Measurements from ENCODE around the gene BAIAP2. TPM values are rescaled to one million over a fixed set of nuclear protein-coding genes. Genes with fewer than 3 reads are reported as not detected.

BAIAP2 gene
- polyA plus RNA-seq, 2 of the 4 experiments (the other 2 are of a cell fraction), result 7.1 to 27.5 TPM

GRCh38 chr17:81037026-81037797 lies 2.3 kb downstream of the BAIAP2 start:
- no peak for TF ChIP-seq REST (IDR thresholded peaks at IDR 0.05)
- TF ChIP-seq TFCP2L1 (CRISPR knock-in tag; IDR thresholded peaks at IDR 0.05), result no peak
- CTCF ChIA-PET, result interaction anchor here (1.0 to 37.9 kb wide), 7 partner anchors 8 to 84 kb away, joined by 3 to 880 read pairs (median 4); no protein-coding TSS in a partner anchor
- peaks cover 33% of the 10 kb centered on the region for H3K4me1 ChIP-seq
- WGBS (ENCODE audit: missing lambda C conversion rate), result 91% methylated on average over 28 of the region's 28 CpGs
- POLR2A ChIA-PET, result no interaction called here
- no peak overlapping the region for H3K4me3 ChIP-seq
- no peak overlapping the region for H3K27ac ChIP-seq
- no peaks in the 10 kb centered on the region for H3K9me3 ChIP-seq
- no peak overlapping the region for H3K4me2 ChIP-seq
- ATAC-seq (no peak), FAIRE-seq (no peak), DNase-seq (ENCODE audit: low read depth in 1 of 2, low spot score in 1 of 2) (no peak)

GRCh38 chr17:81037798-81038733 lies 3.1 kb downstream of the BAIAP2 start:
- no peak for TF ChIP-seq NR3C1 (IDR thresholded peaks at IDR 0.05)
- no peak for TF ChIP-seq HES2 (IDR thresholded peaks at IDR 0.05)
- no peak for TF ChIP-seq E2F6 (IDR thresholded peaks at IDR 0.05; ENCODE audit: borderline replicate concordance, low read depth)
- TF ChIP-seq ATOH8 (CRISPR knock-in tag; IDR thresholded peaks at IDR 0.05; ENCODE audit: low read depth), result no peak
- TF ChIP-seq USF2 (IDR thresholded peaks at IDR 0.05), result no peak
- no peak for TF ChIP-seq CTCF (IDR thresholded peaks at IDR 0.05)
- TF ChIP-seq JUNB (IDR thresholded peaks at IDR 0.05), result no peak
- TF ChIP-seq MAZ (IDR thresholded peaks at IDR 0.05; ENCODE audit: borderline replicate concordance, low read depth, low read length), result no peak
- TF ChIP-seq BCL3 (IDR thresholded peaks at IDR 0.05), result no peak
- TF ChIP-seq CBX2 (IDR thresholded peaks at IDR 0.05; ENCODE audit: borderline replicate concordance, low read depth), result no peak
- no peak for TF ChIP-seq FOSB (CRISPR knock-in tag; IDR thresholded peaks at IDR 0.05)
- no peak for TF ChIP-seq HEYL (CRISPR knock-in tag; IDR thresholded peaks at IDR 0.05)
- TF ChIP-seq RAD21 (conservative IDR thresholded peaks at IDR 0.05 in 1 of 2, IDR thresholded peaks at IDR 0.05 in 1 of 2), result no peak
- no peak for TF ChIP-seq EHF (CRISPR knock-in tag; IDR thresholded peaks at IDR 0.05)
- no peak for TF ChIP-seq MYC (IDR thresholded peaks at IDR 0.05; ENCODE audit: borderline replicate concordance, low read length)
- TF ChIP-seq FOSL2 (IDR thresholded peaks at IDR 0.05), result no peak
- no peak for TF ChIP-seq FOSL2 (CRISPR knock-in tag; IDR thresholded peaks at IDR 0.05)
- TF ChIP-seq HOXA7 (CRISPR knock-in tag; IDR thresholded peaks at IDR 0.05), result no peak
- H3K4me1 ChIP-seq, result peaks cover 33% of the 10 kb centered on the region
- H3K4me2 ChIP-seq, result no peak overlapping the region
- DNase-seq (ENCODE audit: low read depth in 1 of 2, low spot score in 1 of 2) (no peak), FAIRE-seq (no peak), ATAC-seq (no peak)
- POLR2A ChIA-PET, result no interaction called here
- WGBS (ENCODE audit: missing lambda C conversion rate), result 89% methylated on average over 28 of the region's 30 CpGs
- H3K4me3 ChIP-seq, result no peak overlapping the region
- H3K27ac ChIP-seq, result no peak overlapping the region
- no peaks in the 10 kb centered on the region for H3K9me3 ChIP-seq
- CTCF ChIA-PET, result interaction anchor here (1.1 to 37.9 kb wide), 7 partner anchors 12 to 83 kb away, joined by 3 to 880 read pairs (median 4); no protein-coding TSS in a partner anchor

All from A549 (cell line).